HL-60 (cell line): ENCODE measurements around the gene FBXO24.

Experiments
- GABPA ChIP-seq: IDR thresholded peaks from 2 replicates; pipeline ENCODE4 v1.6.1; 2012; ENCODE audit warnings: low read depth
- POLR2AphosphoS5 ChIP-seq: IDR thresholded peaks from 2 replicates; pipeline ENCODE4 v1.6.1; 2012; ENCODE audit warnings: low read depth
- TF ChIP-seq, protein P1 (sequence below): IDR thresholded peaks from one replicate; pipeline ENCODE4 v1.5.1; 2011; ENCODE audit warnings: low read length, control low read depth, inconsistent platforms; ENCODE audit not compliant: insufficient read depth
- TF ChIP-seq, protein P2 (sequence below): IDR thresholded peaks from 2 replicates; pipeline ENCODE4 v1.6.1; 2012; ENCODE audit warnings: low read depth; ENCODE audit not compliant: insufficient replicate concordance

DNA sequence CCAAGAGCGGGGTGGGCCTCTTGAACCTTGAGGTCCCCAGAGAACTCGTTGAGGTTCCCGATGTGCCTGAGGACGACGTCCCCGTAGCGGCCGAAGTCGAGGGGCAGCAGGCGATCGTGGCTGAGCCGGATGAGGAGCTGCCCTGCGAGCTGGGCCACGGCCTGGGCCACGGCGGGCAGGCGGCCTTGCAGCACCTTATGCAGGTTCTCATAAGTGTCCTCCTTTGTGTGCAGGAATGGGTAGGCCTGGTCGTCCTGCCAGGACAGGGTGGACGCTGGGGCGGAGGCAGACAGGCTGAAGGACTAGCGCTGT, 41.1 kb downstream of the FBXO24 start:
- TF ChIP-seq, protein P1, sequence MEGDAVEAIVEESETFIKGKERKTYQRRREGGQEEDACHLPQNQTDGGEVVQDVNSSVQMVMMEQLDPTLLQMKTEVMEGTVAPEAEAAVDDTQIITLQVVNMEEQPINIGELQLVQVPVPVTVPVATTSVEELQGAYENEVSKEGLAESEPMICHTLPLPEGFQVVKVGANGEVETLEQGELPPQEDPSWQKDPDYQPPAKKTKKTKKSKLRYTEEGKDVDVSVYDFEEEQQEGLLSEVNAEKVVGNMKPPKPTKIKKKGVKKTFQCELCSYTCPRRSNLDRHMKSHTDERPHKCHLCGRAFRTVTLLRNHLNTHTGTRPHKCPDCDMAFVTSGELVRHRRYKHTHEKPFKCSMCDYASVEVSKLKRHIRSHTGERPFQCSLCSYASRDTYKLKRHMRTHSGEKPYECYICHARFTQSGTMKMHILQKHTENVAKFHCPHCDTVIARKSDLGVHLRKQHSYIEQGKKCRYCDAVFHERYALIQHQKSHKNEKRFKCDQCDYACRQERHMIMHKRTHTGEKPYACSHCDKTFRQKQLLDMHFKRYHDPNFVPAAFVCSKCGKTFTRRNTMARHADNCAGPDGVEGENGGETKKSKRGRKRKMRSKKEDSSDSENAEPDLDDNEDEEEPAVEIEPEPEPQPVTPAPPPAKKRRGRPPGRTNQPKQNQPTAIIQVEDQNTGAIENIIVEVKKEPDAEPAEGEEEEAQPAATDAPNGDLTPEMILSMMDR: no peak
- TF ChIP-seq POLR2AphosphoS5 (no peak), GABPA (no peak)
- TF ChIP-seq, protein P2, sequence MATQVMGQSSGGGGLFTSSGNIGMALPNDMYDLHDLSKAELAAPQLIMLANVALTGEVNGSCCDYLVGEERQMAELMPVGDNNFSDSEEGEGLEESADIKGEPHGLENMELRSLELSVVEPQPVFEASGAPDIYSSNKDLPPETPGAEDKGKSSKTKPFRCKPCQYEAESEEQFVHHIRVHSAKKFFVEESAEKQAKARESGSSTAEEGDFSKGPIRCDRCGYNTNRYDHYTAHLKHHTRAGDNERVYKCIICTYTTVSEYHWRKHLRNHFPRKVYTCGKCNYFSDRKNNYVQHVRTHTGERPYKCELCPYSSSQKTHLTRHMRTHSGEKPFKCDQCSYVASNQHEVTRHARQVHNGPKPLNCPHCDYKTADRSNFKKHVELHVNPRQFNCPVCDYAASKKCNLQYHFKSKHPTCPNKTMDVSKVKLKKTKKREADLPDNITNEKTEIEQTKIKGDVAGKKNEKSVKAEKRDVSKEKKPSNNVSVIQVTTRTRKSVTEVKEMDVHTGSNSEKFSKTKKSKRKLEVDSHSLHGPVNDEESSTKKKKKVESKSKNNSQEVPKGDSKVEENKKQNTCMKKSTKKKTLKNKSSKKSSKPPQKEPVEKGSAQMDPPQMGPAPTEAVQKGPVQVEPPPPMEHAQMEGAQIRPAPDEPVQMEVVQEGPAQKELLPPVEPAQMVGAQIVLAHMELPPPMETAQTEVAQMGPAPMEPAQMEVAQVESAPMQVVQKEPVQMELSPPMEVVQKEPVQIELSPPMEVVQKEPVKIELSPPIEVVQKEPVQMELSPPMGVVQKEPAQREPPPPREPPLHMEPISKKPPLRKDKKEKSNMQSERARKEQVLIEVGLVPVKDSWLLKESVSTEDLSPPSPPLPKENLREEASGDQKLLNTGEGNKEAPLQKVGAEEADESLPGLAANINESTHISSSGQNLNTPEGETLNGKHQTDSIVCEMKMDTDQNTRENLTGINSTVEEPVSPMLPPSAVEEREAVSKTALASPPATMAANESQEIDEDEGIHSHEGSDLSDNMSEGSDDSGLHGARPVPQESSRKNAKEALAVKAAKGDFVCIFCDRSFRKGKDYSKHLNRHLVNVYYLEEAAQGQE: no peak
